Skin epidermis (tissue), 12 donors: ENCODE data around the gene TMEM156.

Source experiments
- H3K27ac ChIP-seq, 21 experiments: fragments of 200-600 bp; sonication (generic) in 11 of 21; one replicate each; pipeline ENCODE4 v1.5.0; 2020; ENCODE audit warnings: mild to moderate bottlenecking in 3 of 21, inconsistent platforms in 2 of 21, moderate library complexity in 2 of 21
- H3K4me3 ChIP-seq, 7 experiments: fragments of 200-600 bp; sonication (generic) in 2 of 7; one replicate each; pipeline ENCODE4 v1.5.0; 2020; ENCODE audit warnings: inconsistent platforms in 2 of 7, mild to moderate bottlenecking in 2 of 7, moderate library complexity in 1 of 7

TMEM156 gene, protein sequence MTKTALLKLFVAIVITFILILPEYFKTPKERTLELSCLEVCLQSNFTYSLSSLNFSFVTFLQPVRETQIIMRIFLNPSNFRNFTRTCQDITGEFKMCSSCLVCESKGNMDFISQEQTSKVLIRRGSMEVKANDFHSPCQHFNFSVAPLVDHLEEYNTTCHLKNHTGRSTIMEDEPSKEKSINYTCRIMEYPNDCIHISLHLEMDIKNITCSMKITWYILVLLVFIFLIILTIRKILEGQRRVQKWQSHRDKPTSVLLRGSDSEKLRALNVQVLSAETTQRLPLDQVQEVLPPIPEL

DNA sequence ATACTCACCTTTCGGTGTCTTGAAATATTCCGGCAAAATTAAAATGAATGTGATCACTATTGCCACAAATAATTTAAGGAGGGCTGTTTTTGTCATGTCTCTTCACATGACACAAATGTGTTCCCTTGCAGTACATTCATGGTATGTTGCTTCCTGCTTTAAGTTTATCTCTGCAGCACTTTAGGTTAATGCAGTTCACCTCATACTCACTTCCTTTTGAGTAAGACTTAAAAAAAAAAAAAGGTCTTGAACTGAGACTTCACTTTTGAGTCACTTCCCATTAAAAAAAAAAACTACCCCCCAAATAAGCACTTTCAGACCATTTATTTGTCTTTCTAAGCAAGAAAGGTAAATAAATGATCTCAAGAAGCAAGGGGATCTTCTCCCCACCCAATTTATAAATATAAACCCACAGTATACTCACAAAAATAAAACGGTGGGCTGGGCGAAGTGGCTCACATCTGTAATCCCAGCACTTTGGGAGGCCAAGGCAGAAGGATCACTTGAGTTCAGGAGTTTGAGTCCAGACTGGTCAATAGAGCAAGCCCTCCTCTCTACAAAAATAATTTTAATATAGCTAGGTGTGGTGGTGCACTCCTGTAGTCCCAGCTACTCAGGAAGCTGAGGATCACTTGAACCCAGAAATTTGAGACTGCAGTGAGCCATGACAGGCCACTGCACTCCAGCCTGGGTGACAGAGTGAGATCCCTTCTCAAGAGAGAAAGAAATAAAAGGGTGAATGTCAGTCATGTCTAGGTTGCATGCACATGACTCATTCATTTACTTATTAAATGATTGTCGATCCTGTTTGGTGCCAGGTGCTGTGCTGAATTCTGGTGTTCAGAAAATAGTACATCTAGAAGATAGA lies at the start of gene TMEM156:
TSS of gene TMEM156 (minus strand) at position 192 of the 868 bp plus-strand sequence. CDS start at position 96, 96 bp downstream.
- peak within 1 kb of the TSS in 5 of 7 experiments; percentile 2 to 16 (median 8) for H3K4me3 ChIP-seq

DNA sequence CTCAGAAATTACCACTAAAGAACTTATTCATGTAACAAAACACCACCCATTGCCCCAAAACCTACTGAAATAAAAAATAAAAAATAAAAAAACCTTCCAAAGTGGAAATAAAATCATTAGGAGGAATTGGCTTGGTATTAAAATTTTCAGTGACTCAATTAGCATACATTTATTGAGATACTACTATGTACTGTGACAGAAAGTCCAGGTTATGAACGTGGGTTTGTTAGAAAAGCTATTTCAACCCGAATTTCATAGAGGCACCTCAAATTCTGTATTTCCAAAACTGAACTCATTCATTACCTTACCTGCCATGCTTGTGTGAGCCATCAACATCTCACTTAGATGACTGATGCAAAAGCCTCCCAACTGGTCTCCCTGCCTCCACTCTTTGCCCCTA lies 46.6 kb upstream of the TMEM156 start:
- Histone ChIP-seq H3K4me3 (no peak overlapping the region), H3K27ac (no peak overlapping the region)

More for the DNA sequence above, at the start of gene TMEM156:
- peak within 1 kb of the TSS in 10 of 21 experiments; percentile 2 to 82 (median 50) for H3K27ac ChIP-seq

DNA sequence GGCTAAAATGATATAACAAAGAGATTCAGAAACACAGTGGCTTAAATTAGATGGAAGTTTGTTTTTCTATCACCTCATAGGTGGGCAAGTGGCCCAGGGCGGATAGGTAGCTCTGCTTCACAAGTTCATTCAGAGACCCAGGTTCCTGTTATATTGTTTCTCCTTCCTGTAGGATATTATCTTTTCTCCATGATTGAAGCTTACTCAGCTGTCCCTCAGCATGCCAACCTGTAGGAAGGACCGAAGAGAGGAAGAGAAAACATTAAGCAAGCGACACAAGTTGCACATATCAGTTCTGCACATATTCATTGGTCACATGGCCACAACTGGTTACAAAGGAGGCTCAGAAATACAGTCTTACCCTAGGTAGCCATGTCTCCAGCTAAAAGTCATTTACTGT lies 36.7 kb upstream of the TMEM156 start:
- Histone ChIP-seq H3K27ac (no peak overlapping the region), H3K4me3 (no peak overlapping the region)

GRCh38 chr4:39067451-39067850 lies 35.2 kb upstream of the TMEM156 start:
- Histone ChIP-seq H3K4me3 (no peak overlapping the region), H3K27ac (no peak overlapping the region)

DNA sequence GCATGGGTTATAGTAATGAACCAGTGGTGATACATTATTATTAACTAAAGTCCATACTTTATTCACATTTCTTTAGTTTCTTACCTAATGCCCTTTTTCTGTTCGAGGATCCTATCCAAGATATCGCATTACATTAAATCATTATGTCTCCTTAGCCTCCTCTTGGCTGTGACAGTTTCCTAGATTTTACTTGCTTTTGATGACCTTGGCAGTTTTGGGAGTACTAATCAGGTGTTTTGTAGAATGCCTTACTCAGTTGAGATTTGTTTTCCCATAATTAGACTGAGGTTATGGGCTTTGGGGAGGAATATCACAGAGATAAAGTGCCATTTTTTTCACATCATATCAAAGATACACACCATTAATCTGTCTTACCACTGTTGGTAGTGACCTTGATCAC lies 34.8 kb upstream of the TMEM156 start:
- H3K27ac ChIP-seq: no peak overlapping the region
- no peak overlapping the region for H3K4me3 ChIP-seq

GRCh38 chr4:39066371-39066770 lies 34.2 kb upstream of the TMEM156 start:
- H3K27ac ChIP-seq: no peak overlapping the region
- no peak overlapping the region for H3K4me3 ChIP-seq

- no peak overlapping the region for H3K27ac ChIP-seq
- no peak overlapping the region for H3K4me3 ChIP-seq
These were observed 31.2 kb upstream of the TMEM156 start for GRCh38 chr4:39063430-39063829.

GRCh38 chr4:39062770-39063097 lies 30.5 kb upstream of the TMEM156 start:
- H3K4me3 ChIP-seq: no peak overlapping the region
- H3K27ac ChIP-seq: no peak overlapping the region

DNA sequence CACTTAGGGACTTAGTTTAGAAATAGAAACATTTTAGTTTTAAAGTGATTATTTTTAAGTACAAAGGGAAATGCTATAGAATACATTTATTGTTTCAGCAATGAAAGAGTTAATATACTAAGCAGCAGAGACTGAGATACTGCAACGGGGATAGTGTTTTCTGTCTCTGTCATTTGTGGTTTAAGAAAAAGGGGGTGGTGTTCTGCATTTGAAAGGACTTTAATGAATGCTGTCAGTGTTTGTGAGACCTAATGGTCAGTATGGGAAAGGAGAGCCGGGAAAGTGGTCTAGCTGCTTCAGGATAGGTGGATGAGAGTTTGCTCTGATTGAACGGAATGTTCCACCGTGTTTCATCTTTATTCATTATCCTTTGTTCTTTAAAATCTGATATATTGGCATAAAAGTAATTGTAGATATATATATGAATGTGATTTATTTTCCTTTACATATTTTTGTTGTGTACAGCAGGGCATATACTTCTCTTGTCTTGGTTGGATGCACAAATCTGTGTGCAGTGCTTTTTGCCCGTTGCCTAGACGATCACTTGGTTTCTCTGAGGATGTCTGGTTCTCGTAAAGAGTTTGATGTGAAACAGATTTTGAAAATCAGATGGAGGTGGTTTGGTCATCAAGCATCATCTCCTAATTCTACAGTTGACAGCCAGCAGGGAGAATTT lies 30.0 kb upstream of the TMEM156 start, which contains the start of gene KLHL5:
TSS of gene KLHL5 (plus strand) at position 139 of the 676 bp plus-strand sequence. CDS start at position 560, 421 bp downstream.
- H3K27ac ChIP-seq: no peak within 1 kb of the TSS
- no peak within 1 kb of the TSS for H3K4me3 ChIP-seq

GRCh38 chr4:39061457-39061856 lies 29.2 kb upstream of the TMEM156 start:
- H3K27ac ChIP-seq: no peak overlapping the region
- no peak overlapping the region for H3K4me3 ChIP-seq

DNA sequence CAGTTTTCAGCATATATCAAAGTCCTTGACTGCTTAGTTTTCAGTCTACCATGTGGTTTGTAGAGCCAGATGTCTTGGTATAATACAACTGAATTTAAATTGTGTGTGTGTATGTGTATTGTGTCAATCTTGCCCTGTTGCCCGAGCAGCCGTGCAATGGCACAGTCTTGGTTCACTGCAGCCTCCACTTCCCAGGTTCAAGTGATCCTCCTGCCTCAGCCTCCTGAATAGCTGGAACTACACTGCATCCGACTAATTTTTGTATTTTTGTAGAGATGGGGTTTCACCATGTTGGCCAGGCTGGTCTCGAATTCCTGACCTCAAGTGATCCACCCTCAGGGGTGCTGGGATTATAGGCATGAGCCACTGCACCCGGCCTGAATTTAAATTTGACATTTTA lies 23.8 kb upstream of the TMEM156 start:
- H3K4me3 ChIP-seq: no peak overlapping the region
- H3K27ac ChIP-seq: no peak overlapping the region

DNA sequence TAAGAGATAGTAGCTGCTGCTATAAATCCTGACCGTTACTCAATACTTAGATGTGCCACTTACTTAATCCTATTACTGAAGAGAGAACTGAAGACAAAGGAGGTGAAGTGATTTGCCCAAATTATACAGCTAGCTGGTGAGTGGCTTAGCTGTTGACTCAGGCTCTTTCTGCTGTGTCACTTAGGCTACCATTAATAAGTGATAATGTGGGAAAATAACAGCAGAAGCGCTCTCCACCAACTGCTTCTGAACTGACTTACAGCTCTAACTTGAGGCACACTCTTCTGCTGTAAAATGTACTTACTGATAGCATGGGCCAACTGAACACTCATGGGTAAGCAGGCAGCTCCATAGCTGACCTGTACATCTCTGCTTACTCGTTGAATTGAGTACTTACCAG lies 22.3 kb upstream of the TMEM156 start:
- Histone ChIP-seq H3K27ac (no peak overlapping the region), H3K4me3 (no peak overlapping the region)

- no peak overlapping the region for H3K4me3 ChIP-seq
- H3K27ac ChIP-seq: no peak overlapping the region
These were observed 21.8 kb upstream of the TMEM156 start for GRCh38 chr4:39053983-39054382.

GRCh38 chr4:39051492-39051891 lies 19.3 kb upstream of the TMEM156 start:
- no peak overlapping the region for H3K27ac ChIP-seq
- no peak overlapping the region for H3K4me3 ChIP-seq

GRCh38 chr4:39050590-39050989 lies 18.4 kb upstream of the TMEM156 start:
- Histone ChIP-seq H3K4me3 (no peak overlapping the region), H3K27ac (no peak overlapping the region)

DNA sequence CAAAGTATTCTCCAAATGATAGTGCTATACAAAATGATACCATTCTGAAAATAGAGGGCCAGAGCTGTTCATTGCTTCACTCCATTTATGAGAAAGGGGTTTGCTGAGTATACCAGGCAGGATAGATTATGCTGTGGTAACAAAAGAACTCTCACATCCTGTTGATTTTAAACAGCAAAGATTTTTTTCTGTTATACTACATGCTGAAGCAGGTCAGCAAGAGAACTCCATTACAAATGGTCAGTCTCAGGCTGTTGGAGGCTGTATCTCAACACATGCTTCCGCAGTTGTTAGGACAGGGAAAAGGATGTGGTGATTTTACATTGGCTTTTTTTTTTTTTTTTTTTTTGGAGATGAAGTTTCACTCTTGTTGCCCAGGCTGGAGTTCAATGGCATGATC lies 16.1 kb upstream of the TMEM156 start:
- Histone ChIP-seq H3K27ac (peak overlapping the region in 1 of 21 experiments; percentile 1), H3K4me3 (no peak overlapping the region)

DNA sequence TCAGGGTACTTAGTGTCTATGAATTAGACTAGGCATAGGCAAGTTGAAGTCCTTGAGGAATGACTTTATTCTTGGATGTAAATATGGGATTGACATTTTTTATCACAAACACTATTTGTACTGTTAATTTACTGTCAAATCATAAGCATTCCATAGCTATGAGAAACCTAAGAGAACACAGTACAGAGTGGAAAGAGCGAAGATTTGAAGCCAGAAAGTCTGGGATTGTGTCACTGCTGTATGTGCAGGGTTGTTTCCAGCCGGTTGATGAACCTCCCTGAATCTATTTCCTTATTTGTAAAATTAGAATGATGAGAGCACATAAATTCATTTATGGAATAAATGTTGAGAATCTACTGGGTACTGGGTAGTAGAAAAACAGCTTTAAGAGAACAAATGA lies 15.5 kb upstream of the TMEM156 start:
- Histone ChIP-seq H3K27ac (peak overlapping the region in 1 of 21 experiments; percentile 37), H3K4me3 (no peak overlapping the region)

DNA sequence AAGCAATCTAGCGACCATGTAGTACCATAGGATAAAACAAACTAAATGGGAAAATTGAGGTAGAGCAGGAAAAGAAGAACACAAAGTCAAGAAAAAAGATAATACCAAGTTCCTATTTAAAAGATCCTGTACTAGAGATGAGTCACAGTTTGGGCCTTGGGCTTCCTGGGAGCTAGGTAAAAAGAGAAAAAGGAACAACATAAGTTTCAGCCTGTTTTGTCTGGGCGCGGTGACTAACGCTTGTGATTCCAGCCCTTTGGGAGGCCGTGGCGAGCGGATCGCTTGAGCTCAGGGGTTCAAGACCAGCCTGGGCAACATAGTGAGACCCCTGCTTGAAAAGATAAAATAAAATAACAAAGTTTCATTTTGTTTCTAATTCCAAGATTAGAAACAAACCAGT lies 14.0 kb upstream of the TMEM156 start:
- peak overlapping the region in 4 of 7 experiments; percentile 82 to 97 (median 94) for H3K4me3 ChIP-seq

DNA sequence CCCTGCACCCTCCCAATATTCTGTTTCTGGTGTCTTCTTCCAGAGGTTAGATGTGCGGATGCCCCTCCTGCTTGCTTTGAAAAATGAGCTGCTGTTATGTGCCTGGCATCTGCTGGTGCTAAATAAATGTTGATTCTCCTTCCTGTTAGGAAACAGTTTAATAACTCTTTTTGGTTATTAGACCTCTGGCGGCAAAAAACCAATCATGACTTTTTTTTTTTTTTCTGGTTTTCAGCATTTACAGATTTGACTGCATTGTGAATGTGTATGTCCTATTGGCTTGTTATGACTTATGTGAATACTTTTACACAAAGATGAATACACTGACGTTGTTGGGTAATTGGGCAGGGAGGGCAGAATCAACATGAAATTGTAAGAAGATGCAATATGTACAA lies 13.6 kb upstream of the TMEM156 start:
- Histone ChIP-seq H3K4me3 (peak overlapping the region; percentile 70 to 97 (median 94)), H3K27ac (peak overlapping the region in 18 of 21 experiments; percentile 13 to 98 (median 90))

More for the DNA sequence above, 14.0 kb upstream of the TMEM156 start:
- peak overlapping the region in 9 of 21 experiments; percentile 13 to 98 (median 88) for H3K27ac ChIP-seq
